ENCODE measurements around the gene DAND5.

The DAND5 gene

GRCh38 chr19:12936582-12936981 is 32.8 kb upstream of the DAND5 start:
- Histone ChIP-seq H3K36me3 (peaks cover 29% of the 10 kb centered on the region), H3K9ac (peak overlapping the region; percentile 80), H3K27ac (peak overlapping the region; percentile 98)

GRCh38 chr19:12937093-12937926 is 32.1 kb upstream of the DAND5 start:
- Histone ChIP-seq H3K9me3 (no peaks in the 10 kb centered on the region), H3K27ac (peak overlapping the region; percentile 98), H4K20me1 (peaks cover 48% of the 10 kb centered on the region), H3K4me1 (peaks cover 64% of the 10 kb centered on the region), H3K4me3 (peak overlapping the region; percentile 99), H3K4me2 (peak overlapping the region; percentile 95), H3K36me3 (peaks cover 32% of the 10 kb centered on the region), H3K27me3 (no peaks in the 10 kb centered on the region), H3K9ac (peak overlapping the region; percentile 80)
- TF ChIP-seq Cebpa-rat (IDR thresholded peaks at IDR 0.05), result peak; percentile 76

More at GRCh38 chr19:12936582-12936981, 32.8 kb upstream of the DAND5 start:
- H3K4me3 ChIP-seq, result peak overlapping the region; percentile 99; the same call in 1 of the 2 replicates
- no peaks in the 10 kb centered on the region for H3K27me3 ChIP-seq
- H4K20me1 ChIP-seq, result peaks cover 48% of the 10 kb centered on the region
- H3K9me3 ChIP-seq, result no peaks in the 10 kb centered on the region
- peak overlapping the region; percentile 95 for H3K4me2 ChIP-seq
- no peak for TF ChIP-seq Cebpa-rat (IDR thresholded peaks at IDR 0.05)
- H3K4me1 ChIP-seq, result peaks cover 64% of the 10 kb centered on the region

- Histone ChIP-seq H3K27me3 (no peaks in the 10 kb centered on the region), H4K20me1 (peaks cover 48% of the 10 kb centered on the region), H3K9me3 (no peaks in the 10 kb centered on the region), H3K4me1 (peaks cover 68% of the 10 kb centered on the region), H3K27ac (peak within 1 kb of the TSS; percentile 98), H3K9ac (peak within 1 kb of the TSS; percentile 100), H3K36me3 (peaks cover 41% of the 10 kb centered on the region), H3K4me2 (peak within 1 kb of the TSS; percentile 95), H3K4me3 (peak within 1 kb of the TSS; percentile 99)
- no peak for TF ChIP-seq Cebpa-rat (IDR thresholded peaks at IDR 0.05)
Measured at GRCh38 chr19:12937927-12938778, 31.2 kb upstream of the DAND5 start, which contains the start of gene CALR. CALR (plus strand) TSS chr19:12938609; CDS start chr19:12938680, 71 bp downstream.

GRCh38 chr19:12938779-12939601 is 30.4 kb upstream of the DAND5 start:
- Histone ChIP-seq H3K4me2 (peak overlapping the region; percentile 89), H3K36me3 (peaks cover 49% of the 10 kb centered on the region), H3K27me3 (no peaks in the 10 kb centered on the region), H4K20me1 (peaks cover 54% of the 10 kb centered on the region), H3K4me1 (peaks cover 72% of the 10 kb centered on the region), H3K9me3 (no peaks in the 10 kb centered on the region), H3K9ac (peak overlapping the region; percentile 100), H3K27ac (peak overlapping the region; percentile 98), H3K4me3 (peak overlapping the region; percentile 99)
- no peak for TF ChIP-seq Cebpa-rat (IDR thresholded peaks at IDR 0.05)

- H3K27me3 ChIP-seq, result no peaks in the 10 kb centered on the region
- peaks cover 77% of the 10 kb centered on the region for H3K4me1 ChIP-seq
- H3K9me3 ChIP-seq, result no peaks in the 10 kb centered on the region
- TF ChIP-seq Cebpa-rat (IDR thresholded peaks at IDR 0.05), result no peak
- peak overlapping the region; percentile 100 for H3K9ac ChIP-seq
- peak overlapping the region; percentile 98 for H3K27ac ChIP-seq
- H3K4me3 ChIP-seq, result peak overlapping the region; percentile 99
- H4K20me1 ChIP-seq, result peaks cover 54% of the 10 kb centered on the region
- peak overlapping the region; percentile 89 for H3K4me2 ChIP-seq
- H3K36me3 ChIP-seq, result peaks cover 59% of the 10 kb centered on the region
Measured at GRCh38 chr19:12939975-12940423, 29.4 kb upstream of the DAND5 start.

GRCh38 chr19:12940897-12941296 is 28.5 kb upstream of the DAND5 start:
- no peak for TF ChIP-seq Cebpa-rat (IDR thresholded peaks at IDR 0.05)
- Histone ChIP-seq H3K4me2 (peak overlapping the region; percentile 89), H3K9me3 (no peaks in the 10 kb centered on the region), H4K20me1 (peaks cover 54% of the 10 kb centered on the region), H3K9ac (peak overlapping the region; percentile 100), H3K4me1 (peaks cover 79% of the 10 kb centered on the region), H3K27ac (peak overlapping the region; percentile 98), H3K36me3 (peaks cover 62% of the 10 kb centered on the region), H3K4me3 (peak overlapping the region; percentile 99), H3K27me3 (no peaks in the 10 kb centered on the region)

- H3K4me1 ChIP-seq, result peaks cover 78% of the 10 kb centered on the region
- peak overlapping the region; percentile 38 for H3K4me2 ChIP-seq
- no peak overlapping the region for H3K27ac ChIP-seq
- TF ChIP-seq Cebpa-rat (IDR thresholded peaks at IDR 0.05), result no peak
- no peaks in the 10 kb centered on the region for H3K9me3 ChIP-seq
- no peak overlapping the region for H3K4me3 ChIP-seq
- H3K36me3 ChIP-seq, result peaks cover 79% of the 10 kb centered on the region
- peaks cover 74% of the 10 kb centered on the region for H4K20me1 ChIP-seq
- no peaks in the 10 kb centered on the region for H3K27me3 ChIP-seq
- H3K9ac ChIP-seq, result no peak overlapping the region; the same call in 1 of the 2 replicates
Measured at GRCh38 chr19:12943437-12944044, 25.8 kb upstream of the DAND5 start.

- Histone ChIP-seq H3K27ac (no peak overlapping the region), H4K20me1 (peaks cover 74% of the 10 kb centered on the region), H3K27me3 (no peaks in the 10 kb centered on the region), H3K36me3 (peaks cover 85% of the 10 kb centered on the region), H3K9ac (no peak overlapping the region), H3K4me1 (peaks cover 85% of the 10 kb centered on the region), H3K4me3 (no peak overlapping the region), H3K4me2 (peak overlapping the region; percentile 65), H3K9me3 (no peaks in the 10 kb centered on the region)
- TF ChIP-seq Cebpa-rat (IDR thresholded peaks at IDR 0.05), result no peak
Measured at GRCh38 chr19:12944104-12944674, 25.2 kb upstream of the DAND5 start.
